ENCODE data around the gene PCTP. TPM values are rescaled to one million over a fixed set of nuclear protein-coding genes. Genes with fewer than 3 reads are reported as not detected.

The PCTP gene
- total and polyA plus RNA-seq, 2 of the 4 experiments (the other 2 are of a cell fraction) = 11.6 to 12.9 TPM

DNA sequence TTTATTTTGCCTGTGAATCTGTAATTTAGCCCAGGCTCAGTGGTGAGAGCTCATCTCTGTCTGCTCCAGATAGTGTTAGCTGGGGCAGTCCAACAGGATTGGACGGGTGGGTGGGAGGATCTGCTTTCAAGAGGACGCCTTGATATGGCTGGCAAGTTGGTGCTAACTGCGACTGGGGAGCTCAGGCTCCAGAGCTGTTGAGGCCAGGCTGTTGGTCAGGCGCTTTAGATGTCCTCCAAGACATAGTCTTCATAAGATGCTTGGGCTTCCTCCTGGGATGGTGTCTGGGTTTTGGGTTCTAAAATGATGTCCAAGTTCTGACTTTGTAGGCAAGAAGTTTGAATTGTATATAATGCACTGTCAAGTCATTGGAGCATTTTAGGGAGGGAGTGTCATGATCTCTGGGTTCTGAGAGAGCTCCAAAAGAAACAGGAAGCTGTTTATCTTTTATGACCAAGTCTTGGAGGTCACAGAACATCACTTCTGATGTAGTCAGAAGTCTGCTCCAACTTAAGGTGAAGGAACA is 12.8 kb upstream of the PCTP start:
- H3K56ac ChIP-seq (ENCODE audit: extremely low read depth, insufficient read depth, low read length) = no peak overlapping the region
- CTCF ChIA-PET = interaction anchor here (0.7 kb wide), 1 partner anchor 621 kb away, joined by 3 read pairs; no protein-coding TSS in a partner anchor

More for the DNA sequence above, 12.8 kb upstream of the PCTP start:
- Histone ChIP-seq H3K4me2 (ENCODE audit: low read depth, low read length) (no peak overlapping the region), H3K4me3 (ENCODE audit: insufficient read depth, low read depth, low read length) (no peak overlapping the region), H3K27ac (ENCODE audit: insufficient read depth, low read length) (no peak overlapping the region), H2BK20ac (ENCODE audit: low read depth, low read length) (no peak overlapping the region), H3K27me3 (ENCODE audit: control insufficient read depth, insufficient read depth, low read length) (no peaks in the 10 kb centered on the region), H2BK5ac (ENCODE audit: low read depth, low read length, poor library complexity, severe bottlenecking) (no peak overlapping the region), H3K4ac (ENCODE audit: low read depth, low read length) (no peak overlapping the region), H3K18ac (ENCODE audit: low read depth, low read length) (no peak overlapping the region), H2AK5ac (ENCODE audit: low read depth, low read length) (no peak overlapping the region), H3K4me1 (ENCODE audit: control insufficient read depth, insufficient read depth, low read length) (peaks cover 3% of the 10 kb centered on the region), H4K20me1 (ENCODE audit: insufficient read depth, low read length) (no peaks in the 10 kb centered on the region), H3K9ac (ENCODE audit: low read depth, low read length) (no peak overlapping the region), H4K5ac (ENCODE audit: low read depth, low read length) (no peak overlapping the region), H2BK120ac (ENCODE audit: low read depth, low read length) (no peak overlapping the region), H3K36me3 (ENCODE audit: control insufficient read depth, insufficient read depth, low read length) (no peaks in the 10 kb centered on the region), H3K14ac (replicated peaks; ENCODE audit: low read depth, low read length) (no peak overlapping the region), H3K9me1 (ENCODE audit: insufficient read depth, low read length) (peaks cover 3% of the 10 kb centered on the region; the same call in 1 of the 2 replicates), H3K79me1 (ENCODE audit: low read depth in 1 of 2, low read length in 2 of 2) (no peaks in the 10 kb centered on the region), H3K23ac (ENCODE audit: low read depth, low read length) (no peak overlapping the region), H4K91ac (ENCODE audit: insufficient read depth, low read depth, low read length) (no peak overlapping the region), H3K9me3 (ENCODE audit: control insufficient read depth, insufficient read depth, low read length) (no peaks in the 10 kb centered on the region), H2AFZ (replicated peaks; ENCODE audit: low read length, poor library complexity) (no peak overlapping the region), H4K8ac (ENCODE audit: low read depth in 2 of 2, low read length in 2 of 2) (no peak overlapping the region), H2BK15ac (ENCODE audit: low read depth, low read length) (no peak overlapping the region), H2AK9ac (replicated peaks; ENCODE audit: low read depth, low read length, poor library complexity) (no peak overlapping the region)
- POLR2A ChIA-PET (ENCODE audit: unreplicated experiment) = no interaction called here
- dilution Hi-C loops (cut with HindIII; ENCODE audit: low sequenced_read_pairs, unreplicated experiment) = no loop called here
- ATAC-seq (ENCODE audit: low read depth) (no peak), DNase-seq (no peak)
- no TSS peak for BruUV-seq (replicated peaks)
- 85% methylated on average over 2 of the region's 4 CpGs; no CpG with 5 or more reads in 1 of the 2 experiments for WGBS, 2 experiments (ENCODE audit: extremely low coverage in 2 of 2, insufficient read length in 1 of 2)
- in situ Hi-C loops (cut with MboI; ENCODE audit: low sequenced_read_pairs) = no loop called here
- intact Hi-C loops (cut with micrococcal nuclease) = no loop called here
- TF ChIP-seq, protein P1, sequence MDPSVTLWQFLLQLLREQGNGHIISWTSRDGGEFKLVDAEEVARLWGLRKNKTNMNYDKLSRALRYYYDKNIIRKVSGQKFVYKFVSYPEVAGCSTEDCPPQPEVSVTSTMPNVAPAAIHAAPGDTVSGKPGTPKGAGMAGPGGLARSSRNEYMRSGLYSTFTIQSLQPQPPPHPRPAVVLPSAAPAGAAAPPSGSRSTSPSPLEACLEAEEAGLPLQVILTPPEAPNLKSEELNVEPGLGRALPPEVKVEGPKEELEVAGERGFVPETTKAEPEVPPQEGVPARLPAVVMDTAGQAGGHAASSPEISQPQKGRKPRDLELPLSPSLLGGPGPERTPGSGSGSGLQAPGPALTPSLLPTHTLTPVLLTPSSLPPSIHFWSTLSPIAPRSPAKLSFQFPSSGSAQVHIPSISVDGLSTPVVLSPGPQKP (IDR thresholded peaks at IDR 0.05; ENCODE audit: borderline replicate concordance, low read depth, low read length) = no peak
- no peak for TF ChIP-seq MAFK (IDR thresholded peaks at IDR 0.05; ENCODE audit: low read depth, low read length)
- no peak for TF ChIP-seq RAD21 (IDR thresholded peaks at IDR 0.05; ENCODE audit: low read length)
- no peak for TF ChIP-seq MXI1 (IDR thresholded peaks at IDR 0.05; ENCODE audit: borderline replicate concordance, low read depth, low read length)
- TF ChIP-seq RFX5 (IDR thresholded peaks at IDR 0.05; ENCODE audit: low read depth, low read length) = no peak
- TF ChIP-seq FOS (IDR thresholded peaks at IDR 0.05; ENCODE audit: low read depth, low read length) = no peak
- TF ChIP-seq RCOR1 (IDR thresholded peaks at IDR 0.05; ENCODE audit: insufficient replicate concordance, low read length) = no peak
- TF ChIP-seq POLR2A (IDR thresholded peaks at IDR 0.05; ENCODE audit: low read depth, low read length) = no peak
- TF ChIP-seq CHD1 (IDR thresholded peaks at IDR 0.05; ENCODE audit: low read depth, low read length) = no peak
- no peak for TF ChIP-seq CEBPB (IDR thresholded peaks at IDR 0.05; ENCODE audit: low read depth, low read length)

Measured in IMR-90 (cell line).